Vagina (tissue), 2 donors: ENCODE measurements around the gene HMCN2. TPM values are rescaled to one million over a fixed set of nuclear protein-coding genes. Genes with fewer than 3 reads are reported as not detected.

Experiments
- DNase-seq, 2 donors: peaks; one replicate each; pipeline ENCODE4 v3.0.0-alpha.2; 2017; ENCODE audit errors: extremely low spot score in 2 of 2
- H3K27ac ChIP-seq: fragments of 200-600 bp; sonication (generic); one replicate; pipeline ENCODE4 v1.5.1; 2019
- H3K27me3 ChIP-seq: fragments of 200-600 bp; sonication (generic); one replicate; pipeline ENCODE4 v1.5.1; 2019
- H3K36me3 ChIP-seq, 2 donors: fragments of 200-600 bp; sonication (generic); one replicate each; pipeline ENCODE4 v1.5.1; 2017 to 2019
- H3K4me1 ChIP-seq: fragments of 200-600 bp; sonication (generic); one replicate; pipeline ENCODE4 v1.5.1; 2019
- H3K4me3 ChIP-seq, 2 donors: fragments of 200-600 bp; sonication (generic); 1 replicate in 1 of 2; 2 replicates in 1 of 2; pipeline ENCODE4 v1.5.1; 2016 to 2019
- H3K9me3 ChIP-seq: fragments of 200-600 bp; sonication (generic); one replicate; pipeline ENCODE4 v1.5.1; 2019
- POLR2A ChIP-seq, 2 donors: fragments of 450-650 bp; IDR thresholded peaks; one replicate each; pipeline ENCODE4 v1.6.1; 2017; ENCODE audit warnings: antibody characterized with exemption in 2 of 2, mild to moderate bottlenecking in 2 of 2, moderate library complexity in 2 of 2
- POLR2AphosphoS5 ChIP-seq, 2 donors: sonication (generic); formaldehyde crosslinking; IDR thresholded peaks; one replicate each; pipeline ENCODE4 v1.9.0; 2017; ENCODE audit warnings: antibody characterized with exemption in 2 of 2, mild to moderate bottlenecking in 2 of 2, low read depth in 1 of 2; ENCODE audit not compliant: insufficient read depth in 1 of 2
- intact Hi-C: fragments of 100-400 bp; cut with DNase I; formaldehyde crosslinking; loops from one replicate; pipeline ENCODE4 v1.15.1; 2023
- total RNA-seq: library from RNA; depleted of rRNA; stranded (reverse); fragments of >200 nt; gene quantifications from one replicate; pipeline ENCODE4 v1.2.3, GENCODE V29; 2016
- TF ChIP-seq, protein P1 (sequence below), 3 experiments: fragments of 450-650 bp in 2 of 3; fragments of 200-600 bp in 1 of 3; sonication (generic) in 1 of 3; IDR thresholded peaks; one replicate each; pipeline ENCODE4 v1.5.1; 2017 to 2019; ENCODE audit warnings: antibody characterized with exemption in 3 of 3, mild to moderate bottlenecking in 2 of 3, moderate library complexity in 2 of 3

Gene HMCN2
- total RNA-seq, 1 donor from 2014 or later, result 5.2 TPM

DNA sequence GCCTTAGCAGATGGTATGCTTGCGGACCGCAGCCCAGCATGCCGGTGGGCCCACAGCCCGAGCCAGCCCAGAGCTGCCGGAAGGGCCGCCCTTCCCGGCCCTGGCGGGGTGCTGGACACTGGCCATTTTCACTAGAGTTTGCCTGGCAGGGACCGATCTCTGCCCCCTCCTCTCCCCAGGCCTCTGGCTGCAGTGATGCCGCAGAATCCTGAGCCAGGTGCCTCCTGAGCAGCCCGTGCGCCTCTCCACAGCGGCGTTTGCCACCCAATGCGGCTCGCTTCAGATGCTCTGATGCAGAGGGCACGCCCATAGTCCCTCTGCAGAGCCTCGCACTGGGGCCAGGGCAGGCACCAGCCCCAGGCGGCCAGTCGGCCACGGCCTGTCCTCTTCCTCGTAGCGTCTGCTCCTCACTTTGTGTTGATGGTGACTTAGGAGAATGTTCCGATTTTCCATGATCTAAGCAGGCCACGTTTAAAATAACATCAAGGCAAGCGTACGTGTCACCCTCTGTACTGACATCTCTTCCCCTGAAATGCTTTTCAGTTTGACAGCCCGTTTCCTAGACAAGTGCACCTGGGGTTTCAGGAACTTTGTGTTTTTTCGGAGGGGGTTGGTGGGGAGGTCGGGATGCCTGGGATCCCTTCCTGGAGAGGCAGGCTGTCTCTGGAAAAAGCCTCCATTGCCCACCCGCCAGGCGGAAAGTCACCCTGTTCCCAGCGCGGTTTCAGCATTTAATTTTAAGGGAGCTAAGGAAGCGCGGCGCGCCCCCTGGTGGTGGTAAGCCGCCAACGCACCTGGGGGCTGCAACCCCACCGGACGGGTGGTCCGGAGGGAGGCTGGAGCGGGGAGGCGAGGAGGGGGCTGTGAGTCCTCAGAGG lies 29.8 kb upstream of the HMCN2 start:
- TF ChIP-seq POLR2A (IDR thresholded peaks at IDR 0.05), result no peak
- TF ChIP-seq POLR2AphosphoS5 (IDR thresholded peaks at IDR 0.05; ENCODE audit: insufficient read depth in 1 of 2, low read depth in 1 of 2), result peak; percentile 63 to 65
- TF ChIP-seq, protein P1, sequence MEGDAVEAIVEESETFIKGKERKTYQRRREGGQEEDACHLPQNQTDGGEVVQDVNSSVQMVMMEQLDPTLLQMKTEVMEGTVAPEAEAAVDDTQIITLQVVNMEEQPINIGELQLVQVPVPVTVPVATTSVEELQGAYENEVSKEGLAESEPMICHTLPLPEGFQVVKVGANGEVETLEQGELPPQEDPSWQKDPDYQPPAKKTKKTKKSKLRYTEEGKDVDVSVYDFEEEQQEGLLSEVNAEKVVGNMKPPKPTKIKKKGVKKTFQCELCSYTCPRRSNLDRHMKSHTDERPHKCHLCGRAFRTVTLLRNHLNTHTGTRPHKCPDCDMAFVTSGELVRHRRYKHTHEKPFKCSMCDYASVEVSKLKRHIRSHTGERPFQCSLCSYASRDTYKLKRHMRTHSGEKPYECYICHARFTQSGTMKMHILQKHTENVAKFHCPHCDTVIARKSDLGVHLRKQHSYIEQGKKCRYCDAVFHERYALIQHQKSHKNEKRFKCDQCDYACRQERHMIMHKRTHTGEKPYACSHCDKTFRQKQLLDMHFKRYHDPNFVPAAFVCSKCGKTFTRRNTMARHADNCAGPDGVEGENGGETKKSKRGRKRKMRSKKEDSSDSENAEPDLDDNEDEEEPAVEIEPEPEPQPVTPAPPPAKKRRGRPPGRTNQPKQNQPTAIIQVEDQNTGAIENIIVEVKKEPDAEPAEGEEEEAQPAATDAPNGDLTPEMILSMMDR (IDR thresholded peaks at IDR 0.05), result peak; percentile 98 to 100 (median 99)
- H3K9me3 ChIP-seq, result no peaks in the 10 kb centered on the region
- peaks cover 20% of the 10 kb centered on the region for H3K4me1 ChIP-seq
- DNase-seq, result no peak
- H3K27me3 ChIP-seq, result no peaks in the 10 kb centered on the region
- peak overlapping the region; percentile 24 for H3K27ac ChIP-seq
- H3K4me3 ChIP-seq, result no peak overlapping the region
- intact Hi-C loops, result loop anchor here (2.0 to 5.0 kb wide), 2 partner anchors 63 to 129 kb away; partner anchors contain the start of gene NCS1
- H3K36me3 ChIP-seq, result no peaks in the 10 kb centered on the region

DNA sequence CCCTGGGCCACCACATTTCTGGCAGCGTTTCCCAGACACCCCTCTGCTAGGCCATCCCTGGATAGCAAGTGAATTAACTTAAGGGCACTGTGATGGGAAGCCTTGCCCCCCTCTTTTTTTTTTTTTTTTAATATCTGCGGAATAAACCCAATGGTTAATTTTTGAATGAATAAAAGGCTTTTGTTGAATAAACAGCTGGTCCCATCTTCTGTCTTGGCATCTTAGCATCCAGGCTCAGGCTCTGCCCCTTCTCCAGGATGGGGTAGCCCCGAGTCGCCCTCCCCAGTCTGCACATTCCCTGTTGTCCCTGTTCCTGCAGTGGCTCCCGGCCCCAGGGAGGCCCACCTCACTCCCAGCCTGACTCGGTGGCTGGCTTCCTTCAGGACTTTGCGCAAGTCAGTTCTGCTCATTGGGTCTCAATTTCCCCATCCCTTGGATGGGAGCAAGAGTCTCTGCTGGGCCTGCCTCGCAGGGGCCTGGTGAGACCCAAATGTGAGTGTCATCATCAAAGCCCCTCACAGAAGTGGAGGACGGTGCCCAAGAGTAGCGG lies 29.0 kb upstream of the HMCN2 start:
- Histone ChIP-seq H3K4me3 (no peak overlapping the region), H3K27me3 (no peaks in the 10 kb centered on the region), H3K9me3 (no peaks in the 10 kb centered on the region), H3K36me3 (no peaks in the 10 kb centered on the region), H3K4me1 (peaks cover 23% of the 10 kb centered on the region), H3K27ac (peak overlapping the region; percentile 24)
- DNase-seq, result no peak
- no peak for TF ChIP-seq POLR2AphosphoS5 (IDR thresholded peaks at IDR 0.05; ENCODE audit: insufficient read depth in 1 of 2, low read depth in 1 of 2)
- no peak for TF ChIP-seq POLR2A (IDR thresholded peaks at IDR 0.05)
- TF ChIP-seq, protein P1 (IDR thresholded peaks at IDR 0.05), result peak in 1 of 3 experiments; percentile 32
- intact Hi-C loops, result loop anchor here (2.0 to 5.0 kb wide), 2 partner anchors 64 to 130 kb away; partner anchors contain the start of gene NCS1

DNA sequence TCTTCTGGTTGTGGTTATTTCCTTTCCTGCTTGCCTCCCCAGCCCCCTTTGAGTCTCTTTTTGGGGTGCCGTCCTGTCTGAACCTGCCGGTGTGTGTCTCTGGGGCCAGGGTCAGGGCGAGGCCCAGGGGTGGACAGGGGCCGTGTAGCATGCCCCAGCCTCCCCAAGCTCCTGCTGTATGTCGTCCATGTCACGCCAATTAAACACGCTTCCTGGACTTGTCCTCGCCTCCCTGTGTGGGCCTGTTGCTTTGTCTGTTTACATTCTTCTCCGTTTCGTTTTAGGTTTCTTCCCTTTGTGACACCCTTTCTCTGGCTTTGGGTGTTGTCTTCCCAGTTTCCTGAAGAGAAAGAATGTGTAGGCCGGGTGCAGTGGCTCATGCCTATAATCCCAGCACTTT lies 28.5 kb upstream of the HMCN2 start:
- TF ChIP-seq POLR2A (IDR thresholded peaks at IDR 0.05) (no peak), POLR2AphosphoS5 (IDR thresholded peaks at IDR 0.05; ENCODE audit: insufficient read depth in 1 of 2, low read depth in 1 of 2) (no peak)
- TF ChIP-seq, protein P1 (IDR thresholded peaks at IDR 0.05), result no peak
- Histone ChIP-seq H3K9me3 (no peaks in the 10 kb centered on the region), H3K36me3 (no peaks in the 10 kb centered on the region), H3K4me3 (no peak overlapping the region), H3K27ac (peak overlapping the region; percentile 6), H3K27me3 (no peaks in the 10 kb centered on the region), H3K4me1 (peaks cover 23% of the 10 kb centered on the region)
- intact Hi-C loops, result loop anchor here (2.0 to 5.0 kb wide), 2 partner anchors 65 to 130 kb away; partner anchors contain the start of gene NCS1
- DNase-seq, result no peak

DNA sequence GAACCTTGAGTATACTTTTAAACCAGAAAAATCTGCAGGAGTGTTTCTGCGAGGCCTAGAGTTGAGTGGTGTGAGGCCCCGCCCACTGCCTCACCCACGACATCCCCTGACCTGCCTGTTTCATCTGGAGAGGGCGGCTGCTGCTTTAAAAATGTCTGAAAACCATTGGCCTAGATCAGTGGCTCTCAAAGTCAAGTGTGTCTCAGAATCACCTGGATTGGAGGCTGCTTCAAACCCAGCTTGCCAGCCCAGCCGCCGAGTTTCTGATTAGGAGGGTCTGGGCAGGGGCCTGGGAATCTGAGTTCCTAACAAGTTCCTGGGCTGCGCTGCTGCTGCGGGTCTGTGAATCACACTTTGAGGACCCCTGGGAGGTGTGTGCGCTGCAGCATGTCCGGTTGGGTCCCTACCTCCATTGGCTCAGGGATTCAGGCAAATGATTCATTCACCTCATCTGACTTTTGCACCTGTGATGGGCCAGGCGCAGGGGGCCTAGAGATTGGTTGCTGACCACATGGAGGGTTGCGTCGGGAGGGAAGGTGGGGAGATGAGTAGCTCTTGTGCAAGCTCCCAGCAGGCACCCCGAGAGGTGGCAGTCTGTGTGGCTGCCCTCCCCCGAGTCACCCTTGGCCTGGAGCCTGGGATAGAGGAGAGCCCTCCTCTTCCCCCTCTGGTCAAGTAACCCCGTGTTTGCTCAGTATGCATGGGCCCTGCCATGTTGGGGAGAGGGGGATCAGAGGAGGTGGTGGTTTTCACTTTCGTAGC lies 27.6 kb upstream of the HMCN2 start:
- TF ChIP-seq POLR2AphosphoS5 (IDR thresholded peaks at IDR 0.05; ENCODE audit: insufficient read depth in 1 of 2, low read depth in 1 of 2) (no peak), POLR2A (IDR thresholded peaks at IDR 0.05) (no peak)
- TF ChIP-seq, protein P1 (IDR thresholded peaks at IDR 0.05), result no peak
- no peak for DNase-seq
- Histone ChIP-seq H3K4me1 (peaks cover 26% of the 10 kb centered on the region), H3K9me3 (no peaks in the 10 kb centered on the region), H3K27me3 (no peaks in the 10 kb centered on the region), H3K4me3 (no peak overlapping the region), H3K36me3 (no peaks in the 10 kb centered on the region), H3K27ac (peak overlapping the region; percentile 6)
- intact Hi-C loops, result loop anchor here (2.0 to 5.0 kb wide), 2 partner anchors 66 to 131 kb away; partner anchors contain the start of gene NCS1
